Measurements from ENCODE around the gene STK38.

The STK38 gene

DNA sequence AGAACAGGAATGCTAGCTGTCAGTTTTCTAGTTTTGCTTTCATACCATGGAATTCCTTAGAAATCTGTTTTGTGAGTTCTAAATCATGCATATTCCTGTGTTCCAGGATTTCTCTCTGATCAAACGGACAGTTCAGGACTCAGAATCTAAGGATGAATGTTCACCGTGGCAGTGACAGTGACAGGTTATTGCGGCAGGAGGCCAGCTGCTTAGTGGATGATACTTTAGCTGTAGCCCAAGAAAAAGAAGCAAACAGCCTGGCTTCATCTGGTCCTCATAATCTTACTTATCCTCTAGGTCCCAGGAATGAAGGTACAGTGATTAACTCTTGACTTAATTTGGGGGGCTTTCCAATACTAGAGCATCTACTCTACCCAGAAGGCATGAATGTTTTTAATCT, 77.3 kb downstream of the STK38 start:
- no peak for ATAC-seq
- TF ChIP-seq ISL1 (CRISPR knock-in tag; IDR thresholded peaks at IDR 0.05) (no peak), SNAI2 (CRISPR knock-in tag; IDR thresholded peaks at IDR 0.05) (no peak), ZNF565 (CRISPR knock-in tag; conservative IDR thresholded peaks at IDR 0.05; ENCODE audit: low read depth) (no peak), PPARA (CRISPR knock-in tag; IDR thresholded peaks at IDR 0.05; ENCODE audit: borderline replicate concordance) (no peak), ZFP3 (CRISPR knock-in tag; IDR thresholded peaks at IDR 0.05) (no peak), RARB (CRISPR knock-in tag; IDR thresholded peaks at IDR 0.05) (no peak), TOX (CRISPR knock-in tag; IDR thresholded peaks at IDR 0.05; ENCODE audit: borderline replicate concordance) (no peak), ESRRG (CRISPR knock-in tag; IDR thresholded peaks at IDR 0.05) (no peak), ZC3H10 (CRISPR knock-in tag; IDR thresholded peaks at IDR 0.05) (no peak), TCF4 (CRISPR knock-in tag; IDR thresholded peaks at IDR 0.05; ENCODE audit: borderline replicate concordance) (no peak), GLIS3 (CRISPR knock-in tag; IDR thresholded peaks at IDR 0.05) (no peak), ARNTL (CRISPR knock-in tag; IDR thresholded peaks at IDR 0.05; ENCODE audit: borderline replicate concordance, low read depth) (no peak), OSR1 (CRISPR knock-in tag; IDR thresholded peaks at IDR 0.05) (no peak), BACH2 (CRISPR knock-in tag; IDR thresholded peaks at IDR 0.05; ENCODE audit: borderline replicate concordance) (no peak), ZFP30 (CRISPR knock-in tag; IDR thresholded peaks at IDR 0.05) (no peak)
- TF ChIP-seq, protein P1, sequence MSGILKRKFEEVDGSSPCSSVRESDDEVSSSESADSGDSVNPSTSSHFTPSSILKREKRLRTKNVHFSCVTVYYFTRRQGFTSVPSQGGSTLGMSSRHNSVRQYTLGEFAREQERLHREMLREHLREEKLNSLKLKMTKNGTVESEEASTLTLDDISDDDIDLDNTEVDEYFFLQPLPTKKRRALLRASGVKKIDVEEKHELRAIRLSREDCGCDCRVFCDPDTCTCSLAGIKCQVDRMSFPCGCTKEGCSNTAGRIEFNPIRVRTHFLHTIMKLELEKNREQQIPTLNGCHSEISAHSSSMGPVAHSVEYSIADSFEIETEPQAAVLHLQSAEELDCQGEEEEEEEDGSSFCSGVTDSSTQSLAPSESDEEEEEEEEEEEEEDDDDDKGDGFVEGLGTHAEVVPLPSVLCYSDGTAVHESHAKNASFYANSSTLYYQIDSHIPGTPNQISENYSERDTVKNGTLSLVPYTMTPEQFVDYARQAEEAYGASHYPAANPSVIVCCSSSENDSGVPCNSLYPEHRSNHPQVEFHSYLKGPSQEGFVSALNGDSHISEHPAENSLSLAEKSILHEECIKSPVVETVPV (CRISPR knock-in tag; IDR thresholded peaks at IDR 0.05) = no peak
- TF ChIP-seq, protein P2, sequence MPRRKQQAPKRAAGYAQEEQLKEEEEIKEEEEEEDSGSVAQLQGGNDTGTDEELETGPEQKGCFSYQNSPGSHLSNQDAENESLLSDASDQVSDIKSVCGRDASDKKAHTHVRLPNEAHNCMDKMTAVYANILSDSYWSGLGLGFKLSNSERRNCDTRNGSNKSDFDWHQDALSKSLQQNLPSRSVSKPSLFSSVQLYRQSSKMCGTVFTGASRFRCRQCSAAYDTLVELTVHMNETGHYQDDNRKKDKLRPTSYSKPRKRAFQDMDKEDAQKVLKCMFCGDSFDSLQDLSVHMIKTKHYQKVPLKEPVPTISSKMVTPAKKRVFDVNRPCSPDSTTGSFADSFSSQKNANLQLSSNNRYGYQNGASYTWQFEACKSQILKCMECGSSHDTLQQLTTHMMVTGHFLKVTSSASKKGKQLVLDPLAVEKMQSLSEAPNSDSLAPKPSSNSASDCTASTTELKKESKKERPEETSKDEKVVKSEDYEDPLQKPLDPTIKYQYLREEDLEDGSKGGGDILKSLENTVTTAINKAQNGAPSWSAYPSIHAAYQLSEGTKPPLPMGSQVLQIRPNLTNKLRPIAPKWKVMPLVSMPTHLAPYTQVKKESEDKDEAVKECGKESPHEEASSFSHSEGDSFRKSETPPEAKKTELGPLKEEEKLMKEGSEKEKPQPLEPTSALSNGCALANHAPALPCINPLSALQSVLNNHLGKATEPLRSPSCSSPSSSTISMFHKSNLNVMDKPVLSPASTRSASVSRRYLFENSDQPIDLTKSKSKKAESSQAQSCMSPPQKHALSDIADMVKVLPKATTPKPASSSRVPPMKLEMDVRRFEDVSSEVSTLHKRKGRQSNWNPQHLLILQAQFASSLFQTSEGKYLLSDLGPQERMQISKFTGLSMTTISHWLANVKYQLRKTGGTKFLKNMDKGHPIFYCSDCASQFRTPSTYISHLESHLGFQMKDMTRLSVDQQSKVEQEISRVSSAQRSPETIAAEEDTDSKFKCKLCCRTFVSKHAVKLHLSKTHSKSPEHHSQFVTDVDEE (CRISPR knock-in tag; IDR thresholded peaks at IDR 0.05) = no peak
- TF ChIP-seq, protein P3, sequence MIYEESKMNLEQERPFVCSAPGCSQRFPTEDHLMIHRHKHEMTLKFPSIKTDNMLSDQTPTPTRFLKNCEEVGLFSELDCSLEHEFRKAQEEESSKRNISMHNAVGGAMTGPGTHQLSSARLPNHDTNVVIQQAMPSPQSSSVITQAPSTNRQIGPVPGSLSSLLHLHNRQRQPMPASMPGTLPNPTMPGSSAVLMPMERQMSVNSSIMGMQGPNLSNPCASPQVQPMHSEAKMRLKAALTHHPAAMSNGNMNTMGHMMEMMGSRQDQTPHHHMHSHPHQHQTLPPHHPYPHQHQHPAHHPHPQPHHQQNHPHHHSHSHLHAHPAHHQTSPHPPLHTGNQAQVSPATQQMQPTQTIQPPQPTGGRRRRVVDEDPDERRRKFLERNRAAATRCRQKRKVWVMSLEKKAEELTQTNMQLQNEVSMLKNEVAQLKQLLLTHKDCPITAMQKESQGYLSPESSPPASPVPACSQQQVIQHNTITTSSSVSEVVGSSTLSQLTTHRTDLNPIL (CRISPR knock-in tag; IDR thresholded peaks at IDR 0.05; ENCODE audit: low read depth) = no peak

DNA sequence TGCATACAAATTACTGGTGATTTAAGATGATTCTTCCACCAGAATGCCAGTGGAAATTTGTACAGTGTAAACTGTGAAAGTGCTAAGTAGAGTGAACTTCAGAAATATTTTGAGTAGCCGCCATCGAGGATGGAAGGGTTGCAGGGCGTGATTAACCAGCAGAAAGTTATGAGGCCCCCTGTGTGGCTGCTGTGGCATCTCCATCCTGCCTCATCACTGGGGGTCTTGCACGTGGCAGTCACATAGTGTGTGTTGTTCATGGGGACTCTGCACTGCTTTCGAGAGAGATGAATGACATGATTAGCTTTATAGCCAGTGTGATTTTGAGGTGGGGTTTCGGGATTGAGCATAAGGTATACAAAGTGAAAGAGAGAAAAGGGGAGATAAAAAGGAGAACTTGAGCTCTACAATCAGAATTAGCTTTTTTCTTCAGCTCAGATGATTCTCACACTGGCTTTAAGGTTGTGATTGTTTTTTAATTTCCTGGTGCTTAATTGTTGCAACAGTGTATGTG, 78.1 kb downstream of the STK38 start:
- TF ChIP-seq ESRRG (CRISPR knock-in tag; IDR thresholded peaks at IDR 0.05) = no peak
- no peak for TF ChIP-seq RARB (CRISPR knock-in tag; IDR thresholded peaks at IDR 0.05)
- no peak for TF ChIP-seq TCF4 (CRISPR knock-in tag; IDR thresholded peaks at IDR 0.05; ENCODE audit: borderline replicate concordance)
- TF ChIP-seq ISL1 (CRISPR knock-in tag; IDR thresholded peaks at IDR 0.05) = no peak
- TF ChIP-seq ZNF8 (CRISPR knock-in tag; IDR thresholded peaks at IDR 0.05) = no peak
- no peak for TF ChIP-seq SNAI2 (CRISPR knock-in tag; IDR thresholded peaks at IDR 0.05)
- TF ChIP-seq, protein P4, sequence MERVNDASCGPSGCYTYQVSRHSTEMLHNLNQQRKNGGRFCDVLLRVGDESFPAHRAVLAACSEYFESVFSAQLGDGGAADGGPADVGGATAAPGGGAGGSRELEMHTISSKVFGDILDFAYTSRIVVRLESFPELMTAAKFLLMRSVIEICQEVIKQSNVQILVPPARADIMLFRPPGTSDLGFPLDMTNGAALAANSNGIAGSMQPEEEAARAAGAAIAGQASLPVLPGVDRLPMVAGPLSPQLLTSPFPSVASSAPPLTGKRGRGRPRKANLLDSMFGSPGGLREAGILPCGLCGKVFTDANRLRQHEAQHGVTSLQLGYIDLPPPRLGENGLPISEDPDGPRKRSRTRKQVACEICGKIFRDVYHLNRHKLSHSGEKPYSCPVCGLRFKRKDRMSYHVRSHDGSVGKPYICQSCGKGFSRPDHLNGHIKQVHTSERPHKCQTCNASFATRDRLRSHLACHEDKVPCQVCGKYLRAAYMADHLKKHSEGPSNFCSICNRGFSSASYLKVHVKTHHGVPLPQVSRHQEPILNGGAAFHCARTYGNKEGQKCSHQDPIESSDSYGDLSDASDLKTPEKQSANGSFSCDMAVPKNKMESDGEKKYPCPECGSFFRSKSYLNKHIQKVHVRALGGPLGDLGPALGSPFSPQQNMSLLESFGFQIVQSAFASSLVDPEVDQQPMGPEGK (CRISPR knock-in tag; IDR thresholded peaks at IDR 0.05; ENCODE audit: borderline replicate concordance) = no peak
- TF ChIP-seq, protein P3 (CRISPR knock-in tag; IDR thresholded peaks at IDR 0.05; ENCODE audit: low read depth) = no peak
- TF ChIP-seq OSR1 (CRISPR knock-in tag; IDR thresholded peaks at IDR 0.05) = no peak
- TF ChIP-seq ZNF70 (CRISPR knock-in tag; IDR thresholded peaks at IDR 0.05) = no peak
- TF ChIP-seq, protein P1 (CRISPR knock-in tag; IDR thresholded peaks at IDR 0.05) = no peak
- TF ChIP-seq CSDC2 (CRISPR knock-in tag; IDR thresholded peaks at IDR 0.05) = no peak
- TF ChIP-seq ZC3H10 (CRISPR knock-in tag; IDR thresholded peaks at IDR 0.05) = no peak
- no peak for TF ChIP-seq ZFP30 (CRISPR knock-in tag; IDR thresholded peaks at IDR 0.05)
- TF ChIP-seq, protein P2 (CRISPR knock-in tag; IDR thresholded peaks at IDR 0.05) = no peak
- no peak for TF ChIP-seq PPARA (CRISPR knock-in tag; IDR thresholded peaks at IDR 0.05; ENCODE audit: borderline replicate concordance)
- no peak for TF ChIP-seq ZNF565 (CRISPR knock-in tag; conservative IDR thresholded peaks at IDR 0.05; ENCODE audit: low read depth)
- no peak for TF ChIP-seq TOX (CRISPR knock-in tag; IDR thresholded peaks at IDR 0.05; ENCODE audit: borderline replicate concordance)
- TF ChIP-seq ARNTL (CRISPR knock-in tag; IDR thresholded peaks at IDR 0.05; ENCODE audit: borderline replicate concordance, low read depth) = no peak
- no peak for ATAC-seq
